ENCODE results near the gene ARHGAP15.

- TF ChIP-seq CTCF (IDR thresholded peaks at IDR 0.05) (peak; percentile 33; the same call in 1 of the 2 replicates), POLR2AphosphoS5 (IDR thresholded peaks at IDR 0.05; ENCODE audit: low read depth, low read length) (no peak)
Measured at GRCh38 chr2:143171817-143172216, 42.6 kb downstream of the ARHGAP15 start.
